GM10248 (cell line): ENCODE measurements around the gene CSNK2A1.

Experiments used
- CTCF ChIA-PET: fragments of 300-600 bp; sonication (Branson Sonifier 250); formaldehyde crosslinking; extraction: SDS; loops from one replicate; lab custom pipeline; 2021; ENCODE audit warnings: antibody characterized with exemption; lab: Yijun Ruan, JAX
- POLR2A ChIA-PET: fragments of 350-650 bp; sonication (Branson Sonifier 250); formaldehyde crosslinking; extraction: SDS; loops from one replicate; lab custom pipeline; 2020; ENCODE audit warnings: antibody characterized with exemption; lab: Yijun Ruan, JAX
- DNase-seq: peaks from one replicate; pipeline ENCODE4 v3.0.0; 2012; ENCODE audit errors: extremely low spot score
- TF ChIP-seq, protein P1 (sequence below): IDR thresholded peaks from 2 replicates; pipeline ENCODE4 v1.5.1; 2012; ENCODE audit warnings: mild to moderate bottlenecking, low read depth; ENCODE audit errors: extremely low read depth, missing control alignments, control extremely low read depth

Gene CSNK2A1

DNA sequence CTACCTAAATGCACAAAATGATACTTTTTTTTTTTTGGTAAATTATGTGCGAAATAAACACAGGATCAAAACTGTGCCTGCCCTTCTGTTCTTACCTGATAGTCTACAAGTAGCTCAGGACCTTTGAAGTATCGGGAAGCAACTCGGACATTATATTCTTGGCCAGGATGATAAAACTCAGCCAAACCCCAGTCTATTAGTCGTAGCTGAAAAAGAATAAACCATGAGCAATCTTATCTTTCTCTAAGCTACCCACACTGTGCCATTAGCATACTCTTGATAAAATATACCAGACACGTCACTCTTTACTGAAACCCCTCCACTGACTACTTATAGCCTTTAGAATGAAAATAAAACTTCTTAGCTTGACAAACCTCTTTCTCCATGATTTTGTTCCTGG is 51.4 kb downstream of the CSNK2A1 start:
- TF ChIP-seq, protein P1, sequence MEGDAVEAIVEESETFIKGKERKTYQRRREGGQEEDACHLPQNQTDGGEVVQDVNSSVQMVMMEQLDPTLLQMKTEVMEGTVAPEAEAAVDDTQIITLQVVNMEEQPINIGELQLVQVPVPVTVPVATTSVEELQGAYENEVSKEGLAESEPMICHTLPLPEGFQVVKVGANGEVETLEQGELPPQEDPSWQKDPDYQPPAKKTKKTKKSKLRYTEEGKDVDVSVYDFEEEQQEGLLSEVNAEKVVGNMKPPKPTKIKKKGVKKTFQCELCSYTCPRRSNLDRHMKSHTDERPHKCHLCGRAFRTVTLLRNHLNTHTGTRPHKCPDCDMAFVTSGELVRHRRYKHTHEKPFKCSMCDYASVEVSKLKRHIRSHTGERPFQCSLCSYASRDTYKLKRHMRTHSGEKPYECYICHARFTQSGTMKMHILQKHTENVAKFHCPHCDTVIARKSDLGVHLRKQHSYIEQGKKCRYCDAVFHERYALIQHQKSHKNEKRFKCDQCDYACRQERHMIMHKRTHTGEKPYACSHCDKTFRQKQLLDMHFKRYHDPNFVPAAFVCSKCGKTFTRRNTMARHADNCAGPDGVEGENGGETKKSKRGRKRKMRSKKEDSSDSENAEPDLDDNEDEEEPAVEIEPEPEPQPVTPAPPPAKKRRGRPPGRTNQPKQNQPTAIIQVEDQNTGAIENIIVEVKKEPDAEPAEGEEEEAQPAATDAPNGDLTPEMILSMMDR: no peak
- DNase-seq: no peak
- CTCF ChIA-PET: interaction anchor here (1.5 to 2.5 kb wide), 6 partner anchors 9 to 161 kb away, joined by 5 to 10 read pairs (median 8); no protein-coding TSS in a partner anchor
- POLR2A ChIA-PET: no interaction called here

DNA sequence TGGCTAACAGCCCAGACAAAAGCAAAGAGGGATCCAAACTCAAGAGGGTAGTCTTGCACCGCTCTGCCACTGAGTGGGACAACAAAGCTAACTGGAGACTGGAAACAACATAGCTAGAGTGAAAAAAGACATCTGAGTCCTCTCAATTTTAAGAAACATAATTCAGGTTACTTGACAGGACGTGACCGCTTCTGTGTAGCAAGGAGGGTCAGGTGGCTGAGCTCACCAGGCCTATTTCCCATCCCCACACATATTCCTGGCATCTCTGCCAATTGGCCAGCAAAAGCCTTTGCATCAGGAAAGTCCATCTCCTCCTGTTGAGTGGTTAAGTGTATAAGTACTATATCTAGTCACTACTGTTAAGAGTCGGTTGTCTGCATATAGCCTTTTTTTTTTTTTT is 55.9 kb downstream of the CSNK2A1 start:
- no peak for DNase-seq
- ChIA-PET CTCF (interaction anchor here (1.7 to 3.8 kb wide), 4 partner anchors 11 to 158 kb away, joined by 3 to 14 read pairs (median 6); no protein-coding TSS in a partner anchor), POLR2A (interaction anchor here (0.7 kb wide), 1 partner anchor 49 kb away, joined by 4 read pairs; no protein-coding TSS in a partner anchor)
- TF ChIP-seq, protein P1: no peak

- ChIA-PET POLR2A (no interaction called here), CTCF (interaction anchor here (1.0 to 3.8 kb wide), 4 partner anchors 8 to 130 kb away, joined by 3 to 14 read pairs (median 8); no protein-coding TSS in a partner anchor)
- TF ChIP-seq, protein P1: no peak
- no peak for DNase-seq
Observed at GRCh38 chr20:483815-484644, 59.6 kb downstream of the CSNK2A1 start.

DNA sequence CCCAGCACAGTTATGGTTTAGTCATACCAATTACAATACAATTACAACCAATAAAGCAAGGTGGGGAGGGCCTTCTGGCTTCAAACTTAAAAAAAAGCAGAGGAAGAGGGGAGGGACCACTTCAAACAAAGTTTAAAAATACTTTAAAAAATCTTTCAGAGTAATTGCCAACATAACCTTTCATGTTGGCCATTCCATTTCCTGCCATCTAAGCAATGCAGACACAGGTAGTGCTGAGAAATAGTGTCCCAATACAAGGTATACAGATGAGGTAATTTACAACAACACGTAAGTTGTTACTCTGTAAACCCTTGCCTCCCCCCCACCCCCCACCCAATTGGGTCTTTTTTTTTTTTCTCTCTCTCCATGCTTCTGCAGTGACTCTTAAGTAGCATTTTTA is 62.4 kb downstream of the CSNK2A1 start:
- POLR2A ChIA-PET: no interaction called here

DNA sequence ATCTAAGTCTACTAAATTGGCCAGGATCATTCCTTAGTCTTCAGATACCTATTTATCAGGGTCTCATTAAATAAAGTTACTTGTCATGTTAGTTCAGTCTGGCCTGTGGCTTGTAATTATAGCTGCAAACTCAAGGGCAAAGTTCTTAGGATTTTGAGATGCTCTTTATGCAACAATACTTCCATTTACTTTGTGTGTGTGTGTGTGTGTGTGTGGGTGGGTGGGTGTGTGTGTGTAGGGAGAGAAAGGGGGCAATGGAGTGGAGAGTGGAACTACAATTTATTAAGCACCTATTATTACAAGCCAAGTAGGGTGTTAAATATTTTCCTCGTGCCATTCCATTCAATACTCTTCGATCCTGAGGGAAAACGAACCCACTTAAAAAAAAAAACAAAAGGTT is 63.5 kb downstream of the CSNK2A1 start:
- POLR2A ChIA-PET: no interaction called here
- DNase-seq: no peak
- TF ChIP-seq, protein P1: no peak
- CTCF ChIA-PET: interaction anchor here (1.0 to 5.2 kb wide), 6 partner anchors 9 to 126 kb away, joined by 3 to 79 read pairs (median 7); partner anchors contain the start of gene TRIB3

More for the DNA sequence above, 62.4 kb downstream of the CSNK2A1 start:
- TF ChIP-seq, protein P1: no peak
- no peak for DNase-seq
- CTCF ChIA-PET: interaction anchor here (0.9 to 2.4 kb wide), 2 partner anchors 125 to 127 kb away, joined by 3 to 13 read pairs; no protein-coding TSS in a partner anchor

- no peak for DNase-seq
- TF ChIP-seq, protein P1: no peak
- ChIA-PET POLR2A (no interaction called here), CTCF (interaction anchor here (1.0 to 5.2 kb wide), 6 partner anchors 9 to 126 kb away, joined by 3 to 79 read pairs (median 7); partner anchors contain the start of gene TRIB3)
Observed at GRCh38 chr20:479487-479886, 64.1 kb downstream of the CSNK2A1 start.
